GM23338 (cell line): ENCODE data around the gene GNAT2. TPM values are rescaled to one million over a fixed set of nuclear protein-coding genes. Genes with fewer than 3 reads are reported as not detected.

ENCODE experiments used
- ATAC-seq: fragments of 200-7000 bp; cut with Tn5 transposase; 3 replicates; pipeline ENCODE4 v1.9.1; 2020
- DNase-seq: peaks from one replicate; pipeline ENCODE4 v3.0.0-alpha.2; 2015; ENCODE audit warnings: low spot score
- H2AFZ ChIP-seq: fragments of 200-600 bp; sonication (generic); 2 replicates; pipeline ENCODE4 v1.8.0; 2016; ENCODE audit warnings: antibody characterized with exemption, mild to moderate bottlenecking, moderate library complexity
- H3F3A ChIP-seq: fragments of 200-600 bp; sonication (generic); replicated peaks from 2 replicates; pipeline ENCODE4 v1.8.0; 2017; ENCODE audit warnings: antibody characterized with exemption, mixed run types, low read depth
- H3K27ac ChIP-seq: fragments of 200-600 bp; sonication (generic); 2 replicates; pipeline ENCODE4 v1.6.1; 2016; ENCODE audit warnings: low read depth
- H3K27me3 ChIP-seq: fragments of 200-600 bp; sonication (generic); 2 replicates; pipeline ENCODE4 v1.8.0; 2016; ENCODE audit warnings: mild to moderate bottlenecking, mixed run types, moderate library complexity; ENCODE audit not compliant: insufficient read depth
- H3K36me3 ChIP-seq: fragments of 200-600 bp; sonication (generic); 2 replicates; pipeline ENCODE4 v1.8.0; 2016; ENCODE audit warnings: mild to moderate bottlenecking; ENCODE audit not compliant: insufficient read depth
- H3K4me1 ChIP-seq: fragments of 200-600 bp; sonication (generic); 2 replicates; pipeline ENCODE4 v1.8.0; 2016; ENCODE audit warnings: mild to moderate bottlenecking, moderate library complexity; ENCODE audit not compliant: insufficient read depth
- H3K4me2 ChIP-seq: fragments of 200-600 bp; sonication (generic); 2 replicates; pipeline ENCODE4 v1.7.1; 2017; ENCODE audit warnings: mixed run types
- H3K4me3 ChIP-seq: fragments of 200-600 bp; sonication (generic); 2 replicates; pipeline ENCODE4 v1.6.1; 2016; ENCODE audit warnings: mixed run types
- H3K79me2 ChIP-seq: fragments of 200-600 bp; sonication (generic); replicated peaks from 2 replicates; pipeline ENCODE4 v1.8.0; 2017; ENCODE audit warnings: mild to moderate bottlenecking; ENCODE audit not compliant: insufficient read depth
- H3K9me2 ChIP-seq: fragments of 200-600 bp; sonication (generic); 2 replicates; pipeline ENCODE4 v1.8.0; 2017; ENCODE audit not compliant: insufficient read depth
- H4K20me1 ChIP-seq: fragments of 200-600 bp; sonication (generic); replicated peaks from 2 replicates; pipeline ENCODE4 v1.8.0; 2017; ENCODE audit warnings: mild to moderate bottlenecking; ENCODE audit not compliant: insufficient read depth
- H3K27ac Mint-ChIP-seq: 2 replicates; pipeline ENCODE4 v1.8.0; 2020; ENCODE audit warnings: inconsistent platforms, mild to moderate bottlenecking, moderate library complexity, mixed read lengths
- H3K27me3 Mint-ChIP-seq: 3 replicates; pipeline ENCODE4 v1.8.0; 2022; ENCODE audit warnings: low read depth, mild to moderate bottlenecking, moderate library complexity, mixed read lengths, inconsistent platforms; ENCODE audit not compliant: insufficient read depth, poor library complexity
- H3K36me3 Mint-ChIP-seq: 3 replicates; pipeline ENCODE4 v1.8.0; 2021; ENCODE audit warnings: low read depth, mild to moderate bottlenecking, inconsistent platforms, moderate library complexity, mixed read lengths
- H3K4me1 Mint-ChIP-seq: 3 replicates; pipeline ENCODE4 v1.8.0; 2020; ENCODE audit warnings: mild to moderate bottlenecking, inconsistent platforms, mixed read lengths
- H3K4me3 Mint-ChIP-seq: 3 replicates; pipeline ENCODE4 v1.8.0; 2021; ENCODE audit warnings: moderate library complexity, mild to moderate bottlenecking, inconsistent platforms, mixed read lengths
- H3K9me3 Mint-ChIP-seq: 3 replicates; pipeline ENCODE4 v1.8.0; 2020; ENCODE audit warnings: moderate library complexity, mild to moderate bottlenecking, inconsistent platforms, mixed read lengths
- EZH2phosphoT487 ChIP-seq: fragments of 200-600 bp; sonication (generic); IDR thresholded peaks from one replicate; pipeline ENCODE4 v1.8.1; 2018; ENCODE audit warnings: antibody characterized with exemption; ENCODE audit not compliant: unreplicated experiment
- NANOG ChIP-seq: IDR thresholded peaks from 2 replicates; pipeline ENCODE4 v1.6.1; 2016; ENCODE audit warnings: antibody characterized with exemption, borderline replicate concordance
- STAT1 ChIP-seq: IDR thresholded peaks from one replicate; pipeline ENCODE4 v1.6.1; 2016; ENCODE audit warnings: antibody characterized with exemption; ENCODE audit not compliant: unreplicated experiment
- ZNF114 ChIP-seq: fragments of 250-450 bp; sonication (Bioruptor Pico); IDR thresholded peaks from 2 replicates; pipeline ENCODE4 v1.5.0; 2020; ENCODE audit warnings: mild to moderate bottlenecking, moderate library complexity
- ZNF331 ChIP-seq: fragments of 250-450 bp; sonication (Bioruptor Pico); IDR thresholded peaks from 2 replicates; pipeline ENCODE4 v1.5.0; 2020; ENCODE audit warnings: low read depth, mild to moderate bottlenecking, moderate library complexity
- polyA plus RNA-seq: library from polyadenylated mRNA; unstranded; fragments of >200 nt; fragmentation: Nextera tagmentation; extraction: Ambion mirVana; gene quantifications from 2 replicates; pipeline ENCODE4 v1.2.1, GENCODE V29; 2016
- total RNA-seq: library from RNA; depleted of rRNA; stranded (reverse); fragments of >200 nt; shearing (Covaris generic); gene quantifications from 2 replicates; pipeline ENCODE4 v1.2.3, GENCODE V29; 2014
- TF ChIP-seq, protein P1 (sequence below): IDR thresholded peaks from 2 replicates; pipeline ENCODE4 v1.6.1; 2016; ENCODE audit warnings: antibody characterized with exemption
- TF ChIP-seq, protein P2 (sequence below): fragments of 250-450 bp; sonication (Bioruptor Pico); IDR thresholded peaks from 2 replicates; pipeline ENCODE4 v1.5.0; 2020; ENCODE audit warnings: mild to moderate bottlenecking, moderate library complexity
- TF ChIP-seq, protein P3 (sequence below): IDR thresholded peaks from one replicate; pipeline ENCODE4 v1.6.1; 2018; ENCODE audit warnings: antibody characterized with exemption; ENCODE audit not compliant: unreplicated experiment

GNAT2 gene
- total and polyA plus RNA-seq, 2 experiments from 2014 or later: 0.21 TPM; not detected in 1

DNA sequence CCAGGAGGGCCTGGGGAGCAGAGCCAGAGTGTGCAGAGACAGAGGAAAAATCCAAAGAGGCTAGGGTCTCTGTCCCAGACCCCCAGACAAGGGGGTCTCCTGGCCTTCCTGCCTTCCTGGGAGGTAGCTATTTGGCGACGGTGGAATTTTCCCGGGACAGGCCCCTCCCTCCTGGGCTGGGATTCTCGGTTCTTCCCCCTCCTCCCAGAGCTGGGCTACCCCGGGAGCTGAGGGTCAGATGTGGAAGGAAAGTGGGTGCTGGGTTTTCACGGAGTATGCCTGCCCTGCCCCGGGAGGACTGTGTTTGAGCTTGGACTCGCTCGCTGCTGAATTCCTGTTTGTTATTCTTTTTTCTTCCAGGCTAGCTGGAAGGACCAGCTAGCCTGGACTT, 980 bp upstream of the GNAT2 start (continued):
- TF ChIP-seq, protein P1, sequence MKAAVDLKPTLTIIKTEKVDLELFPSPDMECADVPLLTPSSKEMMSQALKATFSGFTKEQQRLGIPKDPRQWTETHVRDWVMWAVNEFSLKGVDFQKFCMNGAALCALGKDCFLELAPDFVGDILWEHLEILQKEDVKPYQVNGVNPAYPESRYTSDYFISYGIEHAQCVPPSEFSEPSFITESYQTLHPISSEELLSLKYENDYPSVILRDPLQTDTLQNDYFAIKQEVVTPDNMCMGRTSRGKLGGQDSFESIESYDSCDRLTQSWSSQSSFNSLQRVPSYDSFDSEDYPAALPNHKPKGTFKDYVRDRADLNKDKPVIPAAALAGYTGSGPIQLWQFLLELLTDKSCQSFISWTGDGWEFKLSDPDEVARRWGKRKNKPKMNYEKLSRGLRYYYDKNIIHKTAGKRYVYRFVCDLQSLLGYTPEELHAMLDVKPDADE: no peak
- TF ChIP-seq NANOG: no peak
- TF ChIP-seq, protein P2, sequence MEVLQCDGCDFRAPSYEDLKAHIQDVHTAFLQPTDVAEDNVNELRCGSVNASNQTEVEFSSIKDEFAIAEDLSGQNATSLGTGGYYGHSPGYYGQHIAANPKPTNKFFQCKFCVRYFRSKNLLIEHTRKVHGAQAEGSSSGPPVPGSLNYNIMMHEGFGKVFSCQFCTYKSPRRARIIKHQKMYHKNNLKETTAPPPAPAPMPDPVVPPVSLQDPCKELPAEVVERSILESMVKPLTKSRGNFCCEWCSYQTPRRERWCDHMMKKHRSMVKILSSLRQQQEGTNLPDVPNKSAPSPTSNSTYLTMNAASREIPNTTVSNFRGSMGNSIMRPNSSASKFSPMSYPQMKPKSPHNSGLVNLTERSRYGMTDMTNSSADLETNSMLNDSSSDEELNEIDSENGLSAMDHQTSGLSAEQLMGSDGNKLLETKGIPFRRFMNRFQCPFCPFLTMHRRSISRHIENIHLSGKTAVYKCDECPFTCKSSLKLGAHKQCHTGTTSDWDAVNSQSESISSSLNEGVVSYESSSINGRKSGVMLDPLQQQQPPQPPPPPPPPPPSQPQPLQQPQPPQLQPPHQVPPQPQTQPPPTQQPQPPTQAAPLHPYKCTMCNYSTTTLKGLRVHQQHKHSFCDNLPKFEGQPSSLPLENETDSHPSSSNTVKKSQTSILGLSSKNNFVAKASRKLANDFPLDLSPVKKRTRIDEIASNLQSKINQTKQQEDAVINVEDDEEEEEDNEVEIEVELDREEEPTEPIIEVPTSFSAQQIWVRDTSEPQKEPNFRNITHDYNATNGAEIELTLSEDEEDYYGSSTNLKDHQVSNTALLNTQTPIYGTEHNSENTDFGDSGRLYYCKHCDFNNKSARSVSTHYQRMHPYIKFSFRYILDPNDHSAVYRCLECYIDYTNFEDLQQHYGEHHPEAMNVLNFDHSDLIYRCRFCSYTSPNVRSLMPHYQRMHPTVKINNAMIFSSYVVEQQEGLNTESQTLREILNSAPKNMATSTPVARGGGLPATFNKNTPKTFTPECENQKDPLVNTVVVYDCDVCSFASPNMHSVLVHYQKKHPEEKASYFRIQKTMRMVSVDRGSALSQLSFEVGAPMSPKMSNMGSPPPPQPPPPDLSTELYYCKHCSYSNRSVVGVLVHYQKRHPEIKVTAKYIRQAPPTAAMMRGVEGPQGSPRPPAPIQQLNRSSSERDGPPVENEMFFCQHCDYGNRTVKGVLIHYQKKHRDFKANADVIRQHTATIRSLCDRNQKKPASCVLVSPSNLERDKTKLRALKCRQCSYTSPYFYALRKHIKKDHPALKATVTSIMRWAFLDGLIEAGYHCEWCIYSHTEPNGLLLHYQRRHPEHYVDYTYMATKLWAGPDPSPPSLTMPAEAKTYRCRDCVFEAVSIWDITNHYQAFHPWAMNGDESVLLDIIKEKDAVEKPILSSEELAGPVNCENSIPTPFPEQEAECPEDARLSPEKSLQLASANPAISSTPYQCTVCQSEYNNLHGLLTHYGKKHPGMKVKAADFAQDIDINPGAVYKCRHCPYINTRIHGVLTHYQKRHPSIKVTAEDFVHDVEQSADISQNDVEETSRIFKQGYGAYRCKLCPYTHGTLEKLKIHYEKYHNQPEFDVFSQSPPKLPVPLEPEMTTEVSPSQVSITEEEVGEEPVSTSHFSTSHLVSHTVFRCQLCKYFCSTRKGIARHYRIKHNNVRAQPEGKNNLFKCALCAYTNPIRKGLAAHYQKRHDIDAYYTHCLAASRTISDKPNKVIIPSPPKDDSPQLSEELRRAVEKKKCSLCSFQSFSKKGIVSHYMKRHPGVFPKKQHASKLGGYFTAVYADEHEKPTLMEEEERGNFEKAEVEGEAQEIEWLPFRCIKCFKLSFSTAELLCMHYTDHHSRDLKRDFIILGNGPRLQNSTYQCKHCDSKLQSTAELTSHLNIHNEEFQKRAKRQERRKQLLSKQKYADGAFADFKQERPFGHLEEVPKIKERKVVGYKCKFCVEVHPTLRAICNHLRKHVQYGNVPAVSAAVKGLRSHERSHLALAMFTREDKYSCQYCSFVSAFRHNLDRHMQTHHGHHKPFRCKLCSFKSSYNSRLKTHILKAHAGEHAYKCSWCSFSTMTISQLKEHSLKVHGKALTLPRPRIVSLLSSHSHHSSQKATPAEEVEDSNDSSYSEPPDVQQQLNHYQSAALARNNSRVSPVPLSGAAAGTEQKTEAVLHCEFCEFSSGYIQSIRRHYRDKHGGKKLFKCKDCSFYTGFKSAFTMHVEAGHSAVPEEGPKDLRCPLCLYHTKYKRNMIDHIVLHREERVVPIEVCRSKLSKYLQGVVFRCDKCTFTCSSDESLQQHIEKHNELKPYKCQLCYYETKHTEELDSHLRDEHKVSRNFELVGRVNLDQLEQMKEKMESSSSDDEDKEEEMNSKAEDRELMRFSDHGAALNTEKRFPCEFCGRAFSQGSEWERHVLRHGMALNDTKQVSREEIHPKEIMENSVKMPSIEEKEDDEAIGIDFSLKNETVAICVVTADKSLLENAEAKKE: no peak

DNA sequence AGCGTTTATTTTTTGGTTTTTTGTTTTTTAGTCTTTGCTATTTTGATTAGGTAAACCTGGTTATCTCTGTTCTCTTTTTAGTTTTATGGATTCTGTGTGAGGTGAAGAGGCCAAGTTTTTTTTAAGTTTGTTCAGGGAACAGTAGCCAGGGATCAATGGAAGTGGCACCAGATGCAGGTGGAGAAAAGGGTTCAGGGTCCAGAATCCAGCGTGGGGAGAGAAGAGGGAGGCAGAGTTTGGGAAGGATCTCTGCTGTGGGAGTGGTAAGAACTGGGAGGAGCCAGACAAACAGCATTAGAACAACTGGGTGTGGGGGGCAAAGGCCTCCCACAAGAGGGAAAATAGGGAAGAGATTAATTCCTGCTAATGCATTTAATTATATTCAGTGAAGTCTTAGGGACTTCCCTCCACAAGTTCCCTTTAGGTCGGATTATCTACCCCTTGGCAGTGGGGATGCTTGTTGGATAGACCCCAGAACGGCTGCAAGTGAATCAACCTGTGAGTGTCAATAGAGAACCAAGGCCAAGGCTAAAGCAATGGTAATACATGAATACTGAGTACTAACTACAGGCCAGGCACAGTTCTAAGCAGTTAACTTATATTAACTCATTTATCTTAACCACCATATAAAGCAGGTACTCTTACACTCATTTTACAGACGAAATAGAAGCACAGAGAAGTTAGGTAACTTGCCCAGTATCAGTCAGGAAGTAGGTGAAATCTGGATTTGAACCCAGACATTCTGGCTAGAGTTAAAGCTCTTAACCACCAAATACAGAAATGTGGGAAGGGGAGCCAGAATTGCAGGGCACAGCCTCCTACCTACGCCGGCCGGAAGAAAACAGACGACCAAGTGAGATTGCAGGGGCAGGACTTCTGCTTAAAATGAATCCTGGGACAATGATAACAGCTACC, 498 bp downstream of the GNAT2 start:
- Histone ChIP-seq H3K4me3 (peak overlapping the region; percentile 97), H3K27me3 (no peaks in the 10 kb centered on the region), H3K36me3 (no peaks in the 10 kb centered on the region), H3K4me2 (peak overlapping the region; percentile 99), H4K20me1 (peaks cover 4% of the 10 kb centered on the region; the same call in 1 of the 2 replicates), H3K27ac (no peak overlapping the region; the same call in 1 of the 2 replicates), H3F3A (no peaks in the 10 kb centered on the region), H3K79me2 (peaks cover 37% of the 10 kb centered on the region), H3K4me1 (peaks cover 17% of the 10 kb centered on the region), H3K9me2 (no peaks in the 10 kb centered on the region), H2AFZ (peak overlapping the region; percentile 40)
- peak; percentile 1 for ATAC-seq
- Mint-ChIP-seq H3K9me3 (no peaks in the 10 kb centered on the region), H3K36me3 (no peaks in the 10 kb centered on the region; the same call in 2 of the 3 replicates), H3K27ac (peak overlapping the region; percentile 95), H3K4me3 (peak overlapping the region; percentile 95), H3K27me3 (peaks cover 11% of the 10 kb centered on the region), H3K4me1 (peaks cover 44% of the 10 kb centered on the region)
- DNase-seq: no peak
- TF ChIP-seq ZNF331 (CRISPR knock-in tag) (no peak), ZNF114 (CRISPR knock-in tag) (no peak), EZH2phosphoT487 (no peak), STAT1 (no peak)
- TF ChIP-seq, protein P3, sequence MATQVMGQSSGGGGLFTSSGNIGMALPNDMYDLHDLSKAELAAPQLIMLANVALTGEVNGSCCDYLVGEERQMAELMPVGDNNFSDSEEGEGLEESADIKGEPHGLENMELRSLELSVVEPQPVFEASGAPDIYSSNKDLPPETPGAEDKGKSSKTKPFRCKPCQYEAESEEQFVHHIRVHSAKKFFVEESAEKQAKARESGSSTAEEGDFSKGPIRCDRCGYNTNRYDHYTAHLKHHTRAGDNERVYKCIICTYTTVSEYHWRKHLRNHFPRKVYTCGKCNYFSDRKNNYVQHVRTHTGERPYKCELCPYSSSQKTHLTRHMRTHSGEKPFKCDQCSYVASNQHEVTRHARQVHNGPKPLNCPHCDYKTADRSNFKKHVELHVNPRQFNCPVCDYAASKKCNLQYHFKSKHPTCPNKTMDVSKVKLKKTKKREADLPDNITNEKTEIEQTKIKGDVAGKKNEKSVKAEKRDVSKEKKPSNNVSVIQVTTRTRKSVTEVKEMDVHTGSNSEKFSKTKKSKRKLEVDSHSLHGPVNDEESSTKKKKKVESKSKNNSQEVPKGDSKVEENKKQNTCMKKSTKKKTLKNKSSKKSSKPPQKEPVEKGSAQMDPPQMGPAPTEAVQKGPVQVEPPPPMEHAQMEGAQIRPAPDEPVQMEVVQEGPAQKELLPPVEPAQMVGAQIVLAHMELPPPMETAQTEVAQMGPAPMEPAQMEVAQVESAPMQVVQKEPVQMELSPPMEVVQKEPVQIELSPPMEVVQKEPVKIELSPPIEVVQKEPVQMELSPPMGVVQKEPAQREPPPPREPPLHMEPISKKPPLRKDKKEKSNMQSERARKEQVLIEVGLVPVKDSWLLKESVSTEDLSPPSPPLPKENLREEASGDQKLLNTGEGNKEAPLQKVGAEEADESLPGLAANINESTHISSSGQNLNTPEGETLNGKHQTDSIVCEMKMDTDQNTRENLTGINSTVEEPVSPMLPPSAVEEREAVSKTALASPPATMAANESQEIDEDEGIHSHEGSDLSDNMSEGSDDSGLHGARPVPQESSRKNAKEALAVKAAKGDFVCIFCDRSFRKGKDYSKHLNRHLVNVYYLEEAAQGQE: no peak
- TF ChIP-seq, protein P1: no peak
